ENCODE measurements around the gene COL15A1. TPM values are rescaled to one million over a fixed set of nuclear protein-coding genes. Genes with fewer than 3 reads are reported as not detected.
"Not testable (repeated sequence)": the region's sequence is repeated elsewhere in the genome, so short reads cannot be mapped to it uniquely, and the experiment has no call there.

Gene COL15A1
- total RNA-seq, 1 donor from 2014 or later: 0.06 TPM

- no peak for DNase-seq (ENCODE audit: low read depth)
- TF ChIP-seq CTCF (conservative IDR thresholded peaks at IDR 0.05; ENCODE audit: low read depth, low read length): no peak
Measured at GRCh38 chr9:99005651-99006050, 61.9 kb downstream of the COL15A1 start.

GRCh38 chr9:99006511-99006910, 62.8 kb downstream of the COL15A1 start:
- no peak overlapping the region for H3K4me3 ChIP-seq (ENCODE audit: low read depth, low read length)
- no peak for TF ChIP-seq CTCF (conservative IDR thresholded peaks at IDR 0.05; ENCODE audit: low read depth, low read length)
- DNase-seq (ENCODE audit: low read depth): no peak

More at GRCh38 chr9:99005651-99006050, 61.9 kb downstream of the COL15A1 start:
- H3K4me3 ChIP-seq (ENCODE audit: low read depth, low read length): no peak overlapping the region

GRCh38 chr9:99006979-99007378, 63.3 kb downstream of the COL15A1 start:
- no peak overlapping the region for H3K4me3 ChIP-seq (ENCODE audit: low read depth, low read length)
- no peak for DNase-seq (ENCODE audit: low read depth)
- TF ChIP-seq CTCF (conservative IDR thresholded peaks at IDR 0.05; ENCODE audit: low read depth, low read length): no peak

- no peak for TF ChIP-seq CTCF (conservative IDR thresholded peaks at IDR 0.05; ENCODE audit: low read depth, low read length)
- DNase-seq (ENCODE audit: low read depth): no peak
- H3K4me3 ChIP-seq (ENCODE audit: low read depth, low read length): no peak overlapping the region
Measured at GRCh38 chr9:99008203-99008602, 64.5 kb downstream of the COL15A1 start.

GRCh38 chr9:99010393-99010792, 66.7 kb downstream of the COL15A1 start:
- H3K4me3 ChIP-seq (ENCODE audit: low read depth, low read length); DNase-seq (ENCODE audit: low read depth): not testable (repeated sequence)

GRCh38 chr9:99011161-99011709, 67.5 kb downstream of the COL15A1 start:
- no peak overlapping the region for H3K4me3 ChIP-seq (ENCODE audit: low read depth, low read length)
- no peak for DNase-seq (ENCODE audit: low read depth)
- TF ChIP-seq CTCF (conservative IDR thresholded peaks at IDR 0.05; ENCODE audit: low read depth, low read length): no peak

- H3K4me3 ChIP-seq (ENCODE audit: low read depth, low read length): no peak overlapping the region
- TF ChIP-seq CTCF (conservative IDR thresholded peaks at IDR 0.05; ENCODE audit: low read depth, low read length): peak; percentile 16
- DNase-seq (ENCODE audit: low read depth): no peak
Measured at GRCh38 chr9:99012957-99013512, 69.3 kb downstream of the COL15A1 start.

All from epithelial cell of proximal tubule (primary cell).